ENCODE results near the gene SMURF1. TPM values are rescaled to one million over a fixed set of nuclear protein-coding genes. Genes with fewer than 3 reads are reported as not detected.
A peak's percentile ranks its signal among the peaks of the same experiment; 100 is the strongest.

SMURF1 gene
- total and polyA plus RNA-seq, 2 donors (not counting 1 experiment from before 2014, with no cell fraction given), result 17.2 to 18.7 TPM

DNA sequence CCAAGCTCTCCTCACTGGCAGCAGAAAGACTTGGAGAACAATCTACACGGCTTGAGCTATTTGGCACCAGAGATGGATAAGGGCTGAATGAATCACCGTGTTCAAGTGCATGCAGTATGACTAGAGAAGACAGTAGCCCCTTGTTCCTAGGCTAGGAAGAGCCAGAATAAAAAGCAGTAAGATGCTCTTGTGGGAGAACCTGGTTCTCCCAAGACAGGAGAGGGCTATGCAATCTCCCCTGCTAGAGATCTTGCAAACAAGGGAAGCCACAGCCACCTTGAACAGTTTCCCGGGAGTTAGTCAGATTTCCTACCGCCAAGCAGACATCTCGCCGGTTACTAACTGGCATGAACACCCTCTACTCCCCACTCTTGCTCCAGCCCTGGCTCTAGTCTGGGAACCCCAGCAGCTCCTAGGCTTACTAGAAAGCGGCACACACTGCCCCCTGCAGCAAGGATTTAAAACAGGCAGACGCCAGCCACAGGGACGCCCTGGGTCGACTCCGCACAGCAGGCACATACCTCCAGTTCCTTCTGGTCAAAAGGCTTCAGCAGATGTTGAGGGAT is 107.3 kb downstream of the SMURF1 start:
- Histone ChIP-seq H4K20me1 (ENCODE audit: control insufficient read depth, extremely low read depth, insufficient read depth, low read length) (no peaks in the 10 kb centered on the region), H2AFZ (ENCODE audit: low read length) (no peak overlapping the region), H3K27me3 (ENCODE audit: control insufficient read depth, insufficient read depth, low read length) (no peaks in the 10 kb centered on the region), H3K79me2 (ENCODE audit: control insufficient read depth, insufficient read depth, low read length) (no peaks in the 10 kb centered on the region), H3K9ac (ENCODE audit: insufficient read depth, low read length) (no peak overlapping the region), H3K9me3 (ENCODE audit: control insufficient read depth, insufficient read depth, low read depth, low read length) (no peaks in the 10 kb centered on the region), H3K27ac (ENCODE audit: insufficient read depth, low read length) (no peak overlapping the region), H3K4me1 (ENCODE audit: control insufficient read depth, extremely low read depth, insufficient read depth, low read length) (peaks cover 9% of the 10 kb centered on the region), H3K36me3 (ENCODE audit: control insufficient read depth, insufficient read depth, low read length) (peaks cover 45% of the 10 kb centered on the region), H3K4me3 (replicated peaks in 1 of 4; ENCODE audit: control extremely low read depth in 1 of 4, insufficient read depth in 1 of 4, low read depth in 3 of 4, low read length in 4 of 4) (no peak overlapping the region), H3K4me2 (ENCODE audit: extremely low read depth, insufficient read depth, low read length) (no peak overlapping the region)
- peak; percentile 19 to 92 for DNase-seq (ENCODE audit: low read depth in 2 of 2)
- no peak for TF ChIP-seq EZH2 (IDR thresholded peaks at IDR 0.05; ENCODE audit: low read length, missing control alignments)
- TF ChIP-seq, protein P1, sequence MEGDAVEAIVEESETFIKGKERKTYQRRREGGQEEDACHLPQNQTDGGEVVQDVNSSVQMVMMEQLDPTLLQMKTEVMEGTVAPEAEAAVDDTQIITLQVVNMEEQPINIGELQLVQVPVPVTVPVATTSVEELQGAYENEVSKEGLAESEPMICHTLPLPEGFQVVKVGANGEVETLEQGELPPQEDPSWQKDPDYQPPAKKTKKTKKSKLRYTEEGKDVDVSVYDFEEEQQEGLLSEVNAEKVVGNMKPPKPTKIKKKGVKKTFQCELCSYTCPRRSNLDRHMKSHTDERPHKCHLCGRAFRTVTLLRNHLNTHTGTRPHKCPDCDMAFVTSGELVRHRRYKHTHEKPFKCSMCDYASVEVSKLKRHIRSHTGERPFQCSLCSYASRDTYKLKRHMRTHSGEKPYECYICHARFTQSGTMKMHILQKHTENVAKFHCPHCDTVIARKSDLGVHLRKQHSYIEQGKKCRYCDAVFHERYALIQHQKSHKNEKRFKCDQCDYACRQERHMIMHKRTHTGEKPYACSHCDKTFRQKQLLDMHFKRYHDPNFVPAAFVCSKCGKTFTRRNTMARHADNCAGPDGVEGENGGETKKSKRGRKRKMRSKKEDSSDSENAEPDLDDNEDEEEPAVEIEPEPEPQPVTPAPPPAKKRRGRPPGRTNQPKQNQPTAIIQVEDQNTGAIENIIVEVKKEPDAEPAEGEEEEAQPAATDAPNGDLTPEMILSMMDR (conservative IDR thresholded peaks at IDR 0.05 in 1 of 2, IDR thresholded peaks at IDR 0.05 in 1 of 2; ENCODE audit: low read depth in 1 of 2, low read length in 2 of 2), result peak; percentile 25 to 36

DNA sequence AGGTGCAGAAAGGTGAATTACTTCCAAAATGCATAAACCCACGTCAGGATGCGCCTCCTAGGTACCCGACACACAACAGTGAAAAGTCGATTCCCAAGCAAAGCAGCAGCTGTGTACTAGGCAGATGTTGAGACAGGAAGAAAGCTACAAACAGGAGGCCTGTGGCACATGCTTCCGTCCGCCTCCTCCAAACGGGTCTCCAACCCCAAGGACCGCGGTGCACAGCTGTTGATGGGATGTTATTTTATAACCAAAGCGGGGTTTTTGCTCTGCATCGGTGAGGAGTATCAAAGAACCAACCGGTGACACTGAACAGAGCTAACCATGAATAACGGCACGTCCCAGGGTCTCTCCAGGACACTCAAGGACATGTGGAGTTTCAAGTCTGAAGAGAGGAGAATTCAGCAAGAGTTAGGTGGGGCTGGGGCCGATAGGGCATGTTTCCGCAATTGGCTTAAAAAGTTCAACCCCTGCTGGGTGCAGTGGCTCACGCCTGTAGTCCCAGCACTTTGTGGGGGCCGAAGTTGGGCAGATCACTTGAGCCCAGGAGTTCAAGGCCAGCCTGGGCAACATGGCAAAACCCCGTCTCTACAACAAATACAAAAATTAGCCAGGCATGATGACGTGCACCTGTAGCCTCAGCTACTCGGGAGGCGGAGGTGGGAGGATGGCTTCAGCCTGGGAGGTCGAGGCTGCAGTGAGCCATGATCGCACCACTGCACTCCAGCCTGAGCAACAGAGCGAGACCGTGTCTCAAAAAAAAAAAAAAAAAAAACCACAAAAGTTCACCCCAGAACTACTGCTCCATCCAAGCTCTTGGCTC is 108.0 kb downstream of the SMURF1 start:
- Histone ChIP-seq H3K4me2 (ENCODE audit: extremely low read depth, insufficient read depth, low read length) (no peak overlapping the region), H3K27ac (ENCODE audit: insufficient read depth, low read length) (no peak overlapping the region), H2AFZ (ENCODE audit: low read length) (no peak overlapping the region), H3K36me3 (ENCODE audit: control insufficient read depth, insufficient read depth, low read length) (peaks cover 45% of the 10 kb centered on the region), H3K4me1 (ENCODE audit: control insufficient read depth, extremely low read depth, insufficient read depth, low read length) (peaks cover 7% of the 10 kb centered on the region), H3K79me2 (ENCODE audit: control insufficient read depth, insufficient read depth, low read length) (no peaks in the 10 kb centered on the region), H3K9ac (ENCODE audit: insufficient read depth, low read length) (no peak overlapping the region), H4K20me1 (ENCODE audit: control insufficient read depth, extremely low read depth, insufficient read depth, low read length) (no peaks in the 10 kb centered on the region), H3K9me3 (ENCODE audit: control insufficient read depth, insufficient read depth, low read depth, low read length) (no peaks in the 10 kb centered on the region), H3K27me3 (ENCODE audit: control insufficient read depth, insufficient read depth, low read length) (no peaks in the 10 kb centered on the region), H3K4me3 (replicated peaks in 1 of 4; ENCODE audit: control extremely low read depth in 1 of 4, insufficient read depth in 1 of 4, low read depth in 3 of 4, low read length in 4 of 4) (no peak overlapping the region)
- TF ChIP-seq, protein P1 (conservative IDR thresholded peaks at IDR 0.05 in 1 of 2, IDR thresholded peaks at IDR 0.05 in 1 of 2; ENCODE audit: low read depth in 1 of 2, low read length in 2 of 2), result no peak
- DNase-seq (ENCODE audit: low read depth in 2 of 2), result no peak

GRCh38 chr7:99034932-99035722 is 108.8 kb downstream of the SMURF1 start:
- no peaks in the 10 kb centered on the region for H3K27me3 ChIP-seq (ENCODE audit: control insufficient read depth, insufficient read depth, low read length)
- H3K27ac ChIP-seq (ENCODE audit: insufficient read depth, low read length), result no peak overlapping the region
- no peak overlapping the region for H3K4me3 ChIP-seq (replicated peaks in 1 of 4; ENCODE audit: control extremely low read depth in 1 of 4, insufficient read depth in 1 of 4, low read depth in 3 of 4, low read length in 4 of 4)
- H3K9me3 ChIP-seq (ENCODE audit: control insufficient read depth, insufficient read depth, low read depth, low read length), result no peaks in the 10 kb centered on the region
- DNase-seq (ENCODE audit: low read depth in 2 of 2), result no peak
- H2AFZ ChIP-seq (ENCODE audit: low read length), result no peak overlapping the region
- peaks cover 47% of the 10 kb centered on the region for H3K36me3 ChIP-seq (ENCODE audit: control insufficient read depth, insufficient read depth, low read length)
- no peak overlapping the region for H3K9ac ChIP-seq (ENCODE audit: insufficient read depth, low read length)
- no peaks in the 10 kb centered on the region for H3K79me2 ChIP-seq (ENCODE audit: control insufficient read depth, insufficient read depth, low read length)
- H3K4me1 ChIP-seq (ENCODE audit: control insufficient read depth, extremely low read depth, insufficient read depth, low read length), result peaks cover 2% of the 10 kb centered on the region
- H3K4me2 ChIP-seq (ENCODE audit: extremely low read depth, insufficient read depth, low read length), result no peak overlapping the region
- H4K20me1 ChIP-seq (ENCODE audit: control insufficient read depth, extremely low read depth, insufficient read depth, low read length), result no peaks in the 10 kb centered on the region
- no peak for TF ChIP-seq EZH2 (IDR thresholded peaks at IDR 0.05; ENCODE audit: low read length, missing control alignments)
- TF ChIP-seq, protein P1 (conservative IDR thresholded peaks at IDR 0.05 in 1 of 2, IDR thresholded peaks at IDR 0.05 in 1 of 2; ENCODE audit: low read depth in 1 of 2, low read length in 2 of 2), result no peak
